Endothelial cell of umbilical vein (primary cell): ENCODE measurements around the gene C1QTNF2. TPM values are rescaled to one million over a fixed set of nuclear protein-coding genes. Genes with fewer than 3 reads are reported as not detected.

Experiments used
- BruUV-seq: library from RNA; stranded (reverse); fragments of 400-500 nt; replicated peaks from 2 replicates; lab custom pipeline; 2021; lab: Mats Ljungman, UMichigan
- CTCF ChIA-PET: fragments of 300-600, 350-600 bp; sonication (Branson Sonifier 250); formaldehyde crosslinking; loops from one replicate; lab custom pipeline; 2021; ENCODE audit warnings: antibody characterized with exemption, inconsistent platforms; lab: Charles Lee
- POLR2A ChIA-PET: fragments of 300-600, 350-600 bp; sonication (Branson Sonifier 250); formaldehyde crosslinking; loops from one replicate; lab custom pipeline; 2021; ENCODE audit warnings: antibody characterized with exemption, inconsistent platforms; lab: Charles Lee
- DNase-seq: peaks from one replicate; pipeline ENCODE4 v3.0.0-alpha.2; 2011; ENCODE audit warnings: low read depth, low spot score
- FAIRE-seq: peaks from 2 replicates; lab custom pipeline; 2011; peaks lifted over from hg19 to GRCh38; lab: Jason Lieb, UNC
- H2AFZ ChIP-seq: 2 replicates; pipeline ENCODE4 v1.6.0; 2012; ENCODE audit warnings: low read depth, low read length, control low read depth, inconsistent platforms
- H3K27ac ChIP-seq: 2 replicates; pipeline ENCODE4 v1.5.1; 2011; ENCODE audit warnings: low read depth, mild to moderate bottlenecking, control low read depth, low read length, moderate library complexity; ENCODE audit not compliant: insufficient read depth
- H3K27me3 ChIP-seq, 2 experiments: 2 replicates each; pipeline versions ENCODE4 v1.6.0 to v1.6.1; 2011; ENCODE audit warnings: low read length in 2 of 2, mixed read lengths in 1 of 2; ENCODE audit not compliant: control insufficient read depth in 2 of 2, insufficient read depth in 2 of 2
- H3K36me3 ChIP-seq, 2 experiments: 2 replicates in 1 of 2; 3 replicates in 1 of 2; pipeline ENCODE4 v1.5.1; 2011; ENCODE audit warnings: low read length in 2 of 2, mild to moderate bottlenecking in 1 of 2, moderate library complexity in 1 of 2; ENCODE audit not compliant: control insufficient read depth in 2 of 2, insufficient read depth in 2 of 2; ENCODE audit errors: extremely low read depth in 1 of 2
- H3K4me1 ChIP-seq: 3 replicates; pipeline ENCODE4 v1.5.1; 2011; ENCODE audit warnings: mild to moderate bottlenecking, low read length; ENCODE audit not compliant: control insufficient read depth, insufficient read depth; ENCODE audit errors: extremely low read depth
- H3K4me2 ChIP-seq: 2 replicates; pipeline ENCODE4 v1.6.1; 2011; ENCODE audit warnings: low read length, control low read depth, mixed read lengths; ENCODE audit not compliant: insufficient read depth
- H3K4me3 ChIP-seq, 3 experiments: fragments of 200-600 bp in 1 of 3; sonication (generic), shearing (Covaris generic) in 1 of 3; replicated peaks in 1 of 3; 2 replicates each; pipeline ENCODE4 v1.5.1; 2011 to 2016; ENCODE audit warnings: control low read depth in 3 of 3, low read length in 3 of 3, mild to moderate bottlenecking in 2 of 3, inconsistent platforms in 1 of 3, low read depth in 1 of 3, moderate library complexity in 1 of 3; ENCODE audit not compliant: insufficient read depth in 1 of 3
- H3K79me2 ChIP-seq: 2 replicates; pipeline ENCODE4 v1.6.0; 2012; ENCODE audit warnings: low read length, inconsistent platforms; ENCODE audit not compliant: control insufficient read depth, insufficient read depth
- H3K9ac ChIP-seq: replicated peaks from 2 replicates; pipeline ENCODE3; 2011; ENCODE audit warnings: low read length, control low read depth; ENCODE audit not compliant: insufficient read depth; ENCODE audit errors: extremely low read depth
- H3K9me1 ChIP-seq: replicated peaks from 3 replicates; pipeline ENCODE4 v1.6.0; 2011; ENCODE audit warnings: mild to moderate bottlenecking, low read length; ENCODE audit not compliant: control insufficient read depth, insufficient read depth; ENCODE audit errors: extremely low read depth
- H3K9me3 ChIP-seq: replicated peaks from 2 replicates; pipeline ENCODE4 v1.5.1; 2012; ENCODE audit warnings: low read length, inconsistent platforms; ENCODE audit not compliant: control insufficient read depth, insufficient read depth
- H4K20me1 ChIP-seq: replicated peaks from 2 replicates; pipeline ENCODE3; 2011; ENCODE audit warnings: mild to moderate bottlenecking, low read length; ENCODE audit not compliant: control insufficient read depth, insufficient read depth; ENCODE audit errors: extremely low read depth
- MYC ChIP-seq: IDR thresholded peaks from one replicate; pipeline ENCODE4 v1.6.1; 2011; ENCODE audit warnings: mild to moderate bottlenecking, low read depth, low read length
- POLR2A ChIP-seq: IDR thresholded peaks from 2 replicates; pipeline ENCODE4 v1.6.1; 2012; ENCODE audit warnings: low read depth, mild to moderate bottlenecking, control low read depth, low read length
- POLR2AphosphoS5 ChIP-seq: IDR thresholded peaks from 2 replicates; pipeline ENCODE4 v1.6.1; 2012; ENCODE audit warnings: low read depth, mild to moderate bottlenecking, control low read depth, low read length, moderate library complexity; ENCODE audit not compliant: insufficient read depth
- dilution Hi-C: fragments of 300-500 bp; cut with MboI; formaldehyde crosslinking; loops from one replicate; pipeline ENCODE4 v1.15.0; 2019; ENCODE audit warnings: low sequenced_read_pairs; ENCODE audit not compliant: extremely low pct_ligation_motif_present
- intact Hi-C: fragments of 100-400 bp; cut with micrococcal nuclease; formaldehyde crosslinking; loops from one replicate; pipeline ENCODE4 v1.10.0; 2022
- polyA plus RNA-seq, 4 experiments: library from polyadenylated mRNA; depleted of rRNA in 3 of 4; stranded (reverse) in 3 of 4; unstranded in 1 of 4; fragments of >200 nt; gene quantifications; 2 replicates each; pipeline versions ENCODE4 v1.2.1 to v1.2.3, GENCODE V29; 2011 to 2012; ENCODE audit warnings: missing spikeins in 1 of 4
- total RNA-seq: library from RNA; stranded (reverse); gene quantifications from 2 replicates; pipeline ENCODE4 v1.2.3, GENCODE V29; 2021

The C1QTNF2 gene
- total and polyA plus RNA-seq, 2 donors (not counting 3 experiments of a cell fraction or from before 2014, with no cell fraction given), result 0.52 to 0.53 TPM

GRCh38 chr5:160347448-160347847 lies 23.0 kb downstream of the C1QTNF2 start:
- H3K4me2 ChIP-seq, result no peak overlapping the region
- POLR2A ChIA-PET, result no interaction called here
- H3K36me3 ChIP-seq, result no peaks in the 10 kb centered on the region
- H3K79me2 ChIP-seq, result no peaks in the 10 kb centered on the region
- H3K27ac ChIP-seq, result no peak overlapping the region
- intact Hi-C loops, result no loop called here
- CTCF ChIA-PET, result interaction anchor here (2.4 to 13.5 kb wide), 3 partner anchors 43 to 324 kb away, joined by 8 to 243 read pairs (median 87); no protein-coding TSS in a partner anchor
- dilution Hi-C loops, result no loop called here
- FAIRE-seq (no peak), DNase-seq (no peak)
- no peak overlapping the region for H2AFZ ChIP-seq
- no TSS peak for BruUV-seq
- H3K27me3 ChIP-seq, result no peaks in the 10 kb centered on the region
- no peaks in the 10 kb centered on the region for H4K20me1 ChIP-seq
- H3K9me1 ChIP-seq, result no peaks in the 10 kb centered on the region
- no peak for TF ChIP-seq POLR2AphosphoS5
- H3K4me3 ChIP-seq, result no peak overlapping the region
- H3K9me3 ChIP-seq, result no peaks in the 10 kb centered on the region
- no peak overlapping the region for H3K9ac ChIP-seq
- no peaks in the 10 kb centered on the region for H3K4me1 ChIP-seq

GRCh38 chr5:160342413-160342941 lies 27.9 kb downstream of the C1QTNF2 start:
- Histone ChIP-seq H3K36me3 (no peaks in the 10 kb centered on the region), H2AFZ (no peak overlapping the region), H3K79me2 (no peaks in the 10 kb centered on the region), H4K20me1 (no peaks in the 10 kb centered on the region), H3K4me2 (no peak overlapping the region), H3K9me1 (no peaks in the 10 kb centered on the region), H3K9ac (no peak overlapping the region), H3K4me3 (no peak overlapping the region), H3K4me1 (no peaks in the 10 kb centered on the region), H3K27ac (no peak overlapping the region), H3K27me3 (no peaks in the 10 kb centered on the region), H3K9me3 (no peaks in the 10 kb centered on the region)
- dilution Hi-C loops (no loop called here), intact Hi-C loops (no loop called here)
- TF ChIP-seq POLR2A (no peak), MYC (no peak)
- no peak for FAIRE-seq
- ChIA-PET POLR2A (no interaction called here), CTCF (interaction anchor here (1.5 to 13.5 kb wide), 7 partner anchors 10 to 319 kb away, joined by 3 to 243 read pairs (median 34); no protein-coding TSS in a partner anchor)
- BruUV-seq, result no TSS peak
- DNase-seq, result no peak
